ENCODE measurements around the gene APOO.

APOO gene

DNA sequence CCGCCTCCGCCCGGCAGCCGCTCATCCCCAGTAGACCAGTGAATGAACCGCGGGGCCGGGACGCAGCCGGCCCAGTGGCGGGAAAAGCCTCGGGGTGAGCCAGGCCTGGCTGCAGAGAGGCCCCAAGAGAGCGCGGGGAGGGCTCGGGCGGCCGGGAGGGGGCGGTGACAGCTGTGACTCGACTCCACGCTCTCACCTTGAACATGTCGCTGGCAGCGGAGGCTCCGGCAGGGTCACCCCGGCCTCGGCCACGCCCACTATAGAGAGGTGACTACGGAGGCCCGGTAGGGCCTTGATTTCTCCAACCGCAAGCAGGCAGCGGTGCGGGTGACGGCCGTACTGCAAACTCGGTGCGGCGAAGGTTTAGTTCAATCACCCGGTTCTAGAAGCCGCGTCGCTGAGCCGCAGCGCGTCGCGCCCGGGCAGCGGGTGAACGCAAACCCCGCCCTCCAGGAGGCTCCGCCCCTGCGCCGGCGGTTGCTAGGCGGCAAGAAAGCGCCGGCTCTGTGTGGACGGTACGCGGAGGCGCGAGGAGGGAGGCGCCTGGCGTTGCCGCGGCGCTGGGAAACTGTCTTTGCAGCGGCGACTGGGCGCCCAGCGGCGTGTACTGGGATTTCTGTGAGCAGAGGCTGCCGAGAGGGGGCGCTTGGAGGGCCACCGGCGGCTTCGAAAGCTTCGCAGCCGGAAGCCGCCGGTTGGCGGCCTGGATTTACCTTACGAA lies at the start of gene APOO, which contains the start of gene CXorf58:
Gene APOO (minus strand): TSS at position 441 of the 721 bp plus-strand sequence. CDS start 236 bp downstream, at position 205.
Gene CXorf58 (plus strand): TSS at position 509 of the 721 bp plus-strand sequence. CDS start 2,297 bp downstream, outside the sequence.
- peak; percentile 96 for ATAC-seq

DNA sequence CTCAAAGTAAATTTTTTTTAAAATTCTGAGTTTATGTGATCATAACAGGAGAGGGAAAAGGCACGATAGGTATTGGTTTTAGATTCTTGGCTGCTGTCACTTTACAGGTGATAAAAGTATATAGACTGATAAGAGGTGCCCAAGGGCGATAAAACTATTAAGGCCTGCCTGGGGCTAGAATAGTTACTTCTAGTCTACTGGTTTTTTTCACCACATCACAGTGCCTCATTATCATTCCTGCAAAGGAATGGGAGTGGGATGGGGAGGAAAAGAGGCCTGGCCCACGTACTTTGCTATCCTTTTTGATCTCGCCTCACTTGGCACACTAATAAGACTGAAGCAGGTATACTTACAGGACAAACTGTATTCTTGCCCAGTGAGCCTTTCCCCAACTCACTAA lies 46.7 kb upstream of the APOO start:
- no peak for ATAC-seq

DNA sequence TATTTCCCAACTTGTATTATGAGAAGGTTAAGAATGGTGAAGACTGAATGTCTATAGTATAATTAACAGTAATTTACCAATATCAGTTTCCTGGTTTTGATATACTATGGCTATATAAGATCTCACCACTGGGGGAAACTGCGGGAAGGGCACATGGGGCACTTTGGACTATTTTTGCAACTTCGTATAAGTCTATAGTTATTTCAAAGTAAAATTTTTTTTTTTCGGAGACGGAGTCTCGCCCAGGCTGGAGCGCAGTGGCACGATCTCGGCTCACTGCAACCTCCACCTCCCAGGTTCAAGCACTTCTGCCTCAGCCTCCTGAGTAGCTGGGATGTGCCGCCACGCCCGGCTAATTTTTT lies 46.2 kb upstream of the APOO start:
- no peak for ATAC-seq

DNA sequence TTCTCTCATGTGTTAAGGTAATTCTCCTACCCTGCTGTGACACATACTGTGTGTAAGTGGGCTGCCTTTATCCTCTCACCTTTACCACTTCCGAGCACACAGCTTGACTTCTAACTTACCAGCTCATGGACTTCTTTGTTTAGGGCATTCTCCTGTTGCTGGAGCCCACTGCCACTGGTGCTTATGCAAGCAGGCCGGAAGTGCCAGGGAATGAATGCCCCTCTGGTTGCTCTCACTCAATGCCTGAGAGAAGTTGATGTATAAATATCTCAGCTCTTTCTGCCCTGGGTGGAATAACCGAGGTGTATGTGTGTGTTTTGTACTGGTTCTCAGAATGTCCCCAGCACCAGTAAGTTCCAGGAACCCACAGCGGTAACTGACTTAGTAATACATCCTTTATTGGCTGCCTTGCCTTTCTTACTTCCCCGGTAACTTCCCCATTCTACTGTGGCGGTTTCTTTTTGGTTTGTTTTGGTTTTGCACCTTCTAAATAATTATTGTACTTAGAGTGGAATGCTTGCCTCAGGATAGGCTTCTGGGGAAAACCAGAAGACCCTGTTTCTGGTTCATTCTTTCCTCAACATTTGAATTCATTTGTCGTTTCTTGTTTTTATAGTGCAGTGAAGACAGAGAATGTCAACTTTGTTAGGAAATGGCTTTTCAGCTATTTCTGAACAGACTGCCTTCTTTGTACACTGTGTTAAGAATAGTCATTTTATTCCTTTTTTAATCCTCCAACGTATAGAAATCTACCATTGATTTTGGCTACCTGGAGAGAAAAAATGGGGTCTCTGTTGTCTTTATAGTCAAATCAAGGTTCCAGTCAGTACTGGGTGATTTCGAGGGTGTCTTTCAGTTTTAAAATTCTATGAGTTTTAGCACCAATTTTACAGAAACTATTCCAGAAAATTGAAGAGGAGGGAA lies 45.5 kb upstream of the APOO start:
- ATAC-seq: peak; percentile 95 to 97

DNA sequence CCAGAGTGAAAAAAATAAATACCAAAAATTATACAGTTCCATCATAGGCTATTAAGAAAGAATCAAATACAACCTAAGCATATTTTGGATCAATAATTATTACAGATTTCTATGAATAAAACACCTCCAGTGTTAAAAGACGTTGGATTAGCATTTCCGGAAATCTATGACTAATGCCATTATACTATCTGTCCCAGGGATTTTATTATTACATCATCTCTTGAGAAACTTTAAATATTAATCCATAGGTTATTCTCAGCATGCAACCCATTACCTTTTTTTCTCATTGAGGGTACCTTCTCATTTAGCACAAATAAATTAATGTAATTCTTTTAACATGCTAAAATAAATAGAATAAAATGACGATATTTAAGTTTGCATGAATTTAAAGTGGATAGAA lies 44.7 kb upstream of the APOO start:
- no peak for ATAC-seq

DNA sequence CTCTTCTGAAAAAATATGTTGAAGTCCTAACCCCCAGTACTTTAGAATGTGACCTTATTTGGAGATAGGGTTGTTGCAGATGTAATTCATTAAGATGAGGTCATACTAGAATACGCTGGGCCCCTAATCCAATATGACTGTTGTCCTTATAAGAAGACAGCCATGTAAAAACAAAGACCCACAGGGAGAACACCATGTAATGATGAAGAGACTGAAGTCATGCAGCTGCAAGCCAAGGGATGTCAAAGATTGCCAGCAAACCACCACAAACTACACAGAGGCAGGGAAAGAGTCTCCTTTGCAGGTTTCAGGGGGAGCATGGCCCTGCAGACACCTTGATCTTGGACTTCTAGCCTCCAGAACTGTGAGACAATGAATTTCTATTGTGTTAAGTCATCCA lies 37.5 kb upstream of the APOO start:
- ATAC-seq: no peak

DNA sequence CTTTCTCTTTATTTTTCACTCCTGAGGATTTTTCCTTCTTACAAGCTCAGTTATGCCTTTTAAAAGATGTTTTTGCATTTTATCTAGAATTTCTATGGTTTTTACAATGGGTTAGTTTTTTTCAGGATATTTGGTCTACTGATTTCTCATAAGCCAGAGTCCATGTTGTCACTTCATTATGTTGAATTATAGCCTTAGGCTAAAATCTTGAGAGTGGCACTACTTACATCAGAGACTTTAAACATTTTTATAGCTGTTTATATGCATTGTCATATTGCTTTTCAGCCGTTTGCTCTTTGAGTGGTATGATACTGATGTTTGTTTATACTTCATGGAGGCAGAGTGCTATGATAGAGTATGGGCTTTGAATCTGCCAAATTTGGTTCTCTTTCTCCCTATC lies 36.5 kb upstream of the APOO start:
- no peak for ATAC-seq

DNA sequence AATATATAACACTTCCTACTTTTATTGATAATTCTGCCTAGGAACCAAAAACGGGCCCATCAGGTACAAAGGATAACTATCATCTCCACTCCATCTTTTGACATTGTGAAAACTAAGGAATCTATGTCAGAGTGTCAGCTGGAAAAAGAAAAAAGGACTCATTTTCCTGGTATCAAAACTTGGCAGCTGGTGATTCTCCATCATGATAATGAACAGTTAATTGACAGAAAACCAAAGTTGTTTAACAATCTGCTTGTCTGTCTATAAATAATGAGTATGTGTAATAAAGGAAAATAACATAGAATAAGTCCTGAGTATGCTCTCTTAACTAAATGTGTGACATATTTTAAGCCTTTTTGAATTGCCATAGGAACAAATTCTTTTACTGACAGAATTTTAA lies 31.5 kb upstream of the APOO start:
- ATAC-seq: no peak

DNA sequence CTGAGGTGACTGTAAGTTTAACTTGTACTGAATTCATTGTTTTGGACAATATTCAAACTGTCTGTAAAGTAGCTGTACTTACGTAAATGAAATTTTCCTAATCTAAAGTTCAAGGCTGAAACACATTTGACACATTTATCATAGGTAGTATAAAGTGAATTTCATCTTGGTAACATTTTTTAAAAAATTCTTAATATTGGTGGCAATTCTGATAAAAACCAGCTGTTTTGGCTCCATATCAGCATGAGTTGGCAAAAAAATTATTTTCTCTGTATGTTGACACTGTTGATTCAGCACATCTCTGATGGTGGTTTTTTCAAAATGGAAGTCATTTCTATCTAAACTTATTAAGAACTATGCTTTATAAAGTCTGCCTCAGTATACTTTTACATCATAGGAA lies 31.0 kb upstream of the APOO start:
- ATAC-seq: no peak

DNA sequence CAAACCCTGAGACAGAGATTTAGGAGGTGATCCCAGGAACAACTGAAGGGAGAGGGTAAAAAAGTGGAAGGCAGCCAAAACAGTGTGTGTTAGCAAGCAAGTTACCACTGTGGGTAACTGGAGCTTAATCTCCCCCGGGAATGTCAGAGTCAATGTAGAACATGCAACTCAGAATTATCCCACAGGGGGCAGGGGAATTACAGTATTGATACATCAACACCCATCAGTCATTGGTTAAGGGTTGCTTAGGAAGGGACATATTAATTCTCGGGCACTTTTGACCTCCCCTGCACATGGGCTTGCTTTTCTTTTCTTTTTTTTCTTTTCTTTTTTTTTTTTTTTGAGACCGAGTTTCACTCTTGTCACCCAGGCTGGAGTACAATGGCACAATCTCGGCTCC lies 29.4 kb upstream of the APOO start:
- no peak for ATAC-seq

DNA sequence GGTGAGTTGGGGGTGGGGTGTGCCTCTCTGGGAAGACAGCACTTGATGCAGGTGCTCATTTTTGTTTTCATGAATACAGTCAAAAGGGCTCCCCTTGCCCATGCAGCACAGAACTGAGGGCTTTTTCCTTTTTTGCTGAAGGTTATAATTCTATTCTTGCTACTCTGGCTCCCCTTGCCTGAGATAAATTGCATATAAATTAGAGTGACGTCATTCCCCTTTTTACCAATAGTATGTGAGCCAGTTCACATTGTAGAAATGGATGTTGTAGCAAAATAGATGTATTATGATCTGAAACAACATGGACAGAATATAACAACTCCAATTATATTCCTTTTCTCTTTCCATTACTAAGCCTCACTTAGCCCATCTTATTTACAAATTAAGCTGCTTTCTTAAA lies 28.4 kb upstream of the APOO start:
- ATAC-seq: no peak

DNA sequence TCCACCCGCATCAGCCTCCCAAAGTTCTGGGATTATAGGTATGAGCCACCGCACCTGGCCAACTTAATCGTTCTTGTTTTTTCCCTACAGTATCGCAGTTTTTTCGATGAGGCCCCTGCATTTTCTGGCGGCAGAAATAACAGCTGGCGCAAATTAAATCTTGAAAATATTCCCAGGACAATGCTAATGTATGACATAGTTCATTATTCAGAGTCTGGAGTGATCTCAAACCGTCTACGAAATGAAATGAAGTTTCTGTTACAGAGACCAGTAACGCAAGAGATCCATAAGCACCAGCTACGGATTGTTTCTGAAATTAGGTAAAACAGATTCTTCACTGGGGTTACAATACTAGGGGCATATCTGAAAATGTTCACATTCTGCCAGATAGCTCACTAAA lies 27.4 kb upstream of the APOO start:
- ATAC-seq: no peak

DNA sequence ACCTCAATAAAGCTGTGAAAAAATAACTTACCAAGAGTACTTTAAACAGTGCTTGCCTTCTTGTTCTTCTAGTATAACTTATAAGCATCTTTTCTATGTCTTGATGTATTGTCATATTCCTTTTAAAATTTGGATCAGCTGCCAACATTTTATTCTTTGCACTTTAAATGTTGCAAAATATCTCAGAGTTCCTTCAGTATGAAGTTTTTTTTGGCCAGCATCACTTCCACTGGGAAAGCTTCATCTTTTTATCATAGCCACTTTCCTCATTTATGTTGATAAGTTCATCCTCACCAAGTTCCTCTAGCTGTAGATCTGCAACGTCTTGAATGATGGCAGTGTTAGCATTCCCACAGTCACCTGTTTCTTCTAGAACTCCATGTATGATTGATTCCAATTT lies 24.3 kb upstream of the APOO start:
- no peak for ATAC-seq

DNA sequence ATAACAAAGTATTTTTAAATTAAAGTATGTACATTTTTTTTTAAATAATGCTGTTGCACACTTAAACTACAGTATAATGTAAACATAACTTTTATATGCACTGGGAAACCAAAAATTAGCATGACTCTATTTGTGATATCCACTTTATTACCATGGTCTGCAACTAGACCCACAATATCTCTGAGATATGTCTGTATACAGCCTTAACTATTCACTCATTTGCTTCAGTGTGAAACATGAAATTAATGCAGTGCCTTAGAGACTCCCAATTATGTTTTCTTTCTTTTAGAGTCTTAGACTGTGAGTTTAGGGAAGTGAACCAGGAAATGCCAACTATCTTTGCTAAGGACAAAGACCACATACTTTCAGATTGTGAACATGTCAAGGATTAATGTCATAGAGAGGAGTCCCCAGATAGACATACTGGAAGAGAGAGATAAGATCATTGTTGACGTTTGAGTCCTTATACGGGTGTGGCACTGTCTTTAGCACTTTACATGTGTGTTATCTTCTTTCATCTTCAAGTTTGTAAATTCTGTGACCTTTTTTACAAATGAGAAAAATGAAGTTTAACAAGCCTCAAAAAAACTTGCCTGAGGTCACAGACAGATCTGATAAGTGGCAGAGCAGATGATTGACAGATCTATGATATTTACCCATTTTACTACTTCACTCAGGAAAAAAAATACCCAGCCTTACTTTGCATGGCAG lies 23.3 kb upstream of the APOO start:
- peak in 1 of 2 donors; percentile 48 for ATAC-seq

DNA sequence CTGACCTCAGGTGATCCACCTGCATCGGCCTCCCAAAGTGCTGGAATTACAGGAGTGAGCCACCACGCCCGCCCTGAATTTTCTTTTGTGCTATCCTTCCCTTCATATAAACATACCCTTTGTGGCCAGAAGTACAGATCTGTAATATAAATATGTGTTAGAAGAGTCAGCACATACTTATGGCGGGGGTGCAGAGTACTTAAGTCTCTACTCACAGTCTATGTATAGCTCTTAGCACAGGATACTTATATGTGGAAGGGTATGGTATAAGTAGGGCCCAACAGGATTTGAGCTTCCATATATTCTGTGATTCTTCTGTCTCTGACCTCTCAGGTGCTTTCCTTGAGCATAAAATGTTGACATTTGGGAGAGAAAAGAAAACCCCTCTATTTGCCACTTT lies 18.3 kb upstream of the APOO start:
- ATAC-seq: no peak

DNA sequence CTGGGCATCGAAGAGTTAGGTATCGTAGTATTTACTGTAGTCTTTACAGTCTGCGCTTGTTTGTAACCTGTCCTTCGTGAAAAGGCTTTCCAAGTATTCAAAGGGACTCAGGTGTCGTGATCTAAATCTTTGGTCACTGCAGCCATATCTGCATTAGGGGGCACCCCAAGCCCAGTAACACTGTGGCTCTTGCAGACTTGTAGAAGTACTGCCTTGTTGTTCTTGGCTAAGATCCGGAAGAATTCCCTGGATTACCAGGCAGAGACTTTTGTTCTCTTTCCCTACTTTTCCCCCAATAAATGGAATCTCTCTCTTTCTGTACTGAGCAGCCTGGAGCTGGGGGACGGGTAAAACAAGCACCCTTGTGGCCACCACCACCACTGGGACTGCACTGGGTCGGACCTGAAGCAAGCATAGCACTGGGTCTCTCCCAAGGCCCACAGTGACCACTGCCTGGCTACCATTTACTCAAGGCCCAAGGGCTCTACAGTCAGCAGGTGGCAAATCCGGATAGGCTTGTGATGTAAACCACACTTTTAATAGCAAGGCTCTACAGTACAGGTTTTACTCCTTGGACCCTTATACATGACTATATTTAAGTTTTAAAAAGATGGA lies 12.1 kb upstream of the APOO start:
- ATAC-seq: no peak

DNA sequence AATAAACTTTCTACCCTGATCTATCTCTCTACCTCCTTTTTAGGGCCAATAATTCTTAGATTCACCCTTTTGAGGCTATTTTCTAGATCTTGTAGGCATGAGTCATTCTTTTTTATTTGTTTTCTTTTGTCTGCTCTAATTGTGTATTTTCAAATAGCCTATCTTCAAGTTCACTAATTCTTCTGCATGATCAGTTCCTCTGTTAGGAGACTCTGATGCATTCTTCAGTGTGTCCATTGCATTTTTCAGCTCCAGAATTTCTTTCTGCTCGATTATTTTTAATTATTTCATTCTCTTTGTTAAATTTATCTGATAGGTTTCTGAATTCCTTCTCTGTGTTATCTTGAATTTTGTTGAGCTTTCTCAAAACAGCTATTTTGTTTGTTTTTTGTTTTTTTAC lies 11.4 kb upstream of the APOO start:
- no peak for ATAC-seq

DNA sequence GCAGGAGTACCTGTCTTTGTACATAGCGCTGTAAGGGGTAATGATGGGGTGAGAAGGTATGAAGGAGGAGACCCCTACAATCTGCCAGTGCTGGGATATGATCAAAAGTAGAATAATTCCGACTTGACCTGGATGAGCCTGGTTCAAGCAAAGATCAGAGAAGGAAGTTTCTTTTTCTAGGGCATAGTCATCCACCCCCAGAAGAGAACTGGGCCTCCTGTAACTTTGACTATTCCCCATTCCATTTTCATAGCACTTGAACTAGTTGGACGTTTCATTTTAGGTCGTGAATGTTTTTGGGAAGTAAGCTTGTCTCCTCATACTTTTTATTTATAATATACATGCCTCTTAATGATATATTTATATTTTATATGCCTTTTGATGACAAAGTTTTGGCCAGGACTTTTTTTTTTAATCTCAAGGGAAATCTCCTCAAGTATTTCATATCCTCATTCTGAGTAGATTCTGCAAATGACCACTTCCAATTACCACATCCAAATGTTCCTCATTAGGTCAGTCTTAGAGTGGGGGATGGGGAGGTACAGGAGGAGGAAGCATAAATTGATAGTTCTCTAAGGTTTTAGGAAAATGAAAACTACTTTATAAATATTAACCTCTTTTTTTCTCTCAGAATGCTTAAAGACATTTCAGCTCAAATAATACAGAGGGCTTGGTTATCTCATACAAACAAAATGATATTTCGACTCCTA lies 3.5 kb upstream of the APOO start:
- ATAC-seq: no peak

DNA sequence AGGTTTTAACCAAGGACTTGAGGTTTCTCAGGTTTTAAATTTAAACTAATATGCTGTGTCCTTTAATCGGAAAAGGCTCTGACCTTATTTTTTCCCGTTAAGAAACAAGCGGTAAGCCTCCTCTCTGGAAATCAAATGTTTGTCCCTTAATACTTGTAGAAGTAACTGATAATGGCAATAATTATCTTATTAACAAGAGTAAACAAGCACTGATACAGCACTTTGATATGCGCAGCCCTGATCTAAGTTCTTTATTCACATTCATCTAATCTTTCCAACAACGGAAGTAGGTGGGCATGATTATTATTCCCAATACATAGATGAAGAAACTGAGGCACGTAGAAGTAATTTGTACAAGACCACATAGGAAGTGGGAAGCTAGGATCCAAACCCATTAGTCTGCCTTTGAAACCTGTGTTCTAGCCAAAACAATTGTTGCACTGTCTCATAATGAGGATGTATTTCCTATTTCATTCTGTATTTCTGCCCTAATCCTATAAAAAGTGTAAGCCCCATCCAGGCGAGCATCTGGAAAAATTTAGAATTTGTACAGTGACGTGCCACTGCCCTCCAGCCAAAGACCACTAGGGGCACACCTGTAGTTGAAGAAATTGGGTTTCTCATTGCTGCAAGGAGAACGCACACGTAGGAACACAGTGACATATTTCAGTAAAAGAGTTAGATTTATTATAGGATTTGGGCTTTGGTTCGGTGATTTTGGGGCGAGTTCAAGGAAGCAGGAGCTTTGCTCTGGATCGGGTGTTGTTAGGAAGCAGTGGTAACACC lies 674 bp upstream of the APOO start:
- no peak for ATAC-seq

DNA sequence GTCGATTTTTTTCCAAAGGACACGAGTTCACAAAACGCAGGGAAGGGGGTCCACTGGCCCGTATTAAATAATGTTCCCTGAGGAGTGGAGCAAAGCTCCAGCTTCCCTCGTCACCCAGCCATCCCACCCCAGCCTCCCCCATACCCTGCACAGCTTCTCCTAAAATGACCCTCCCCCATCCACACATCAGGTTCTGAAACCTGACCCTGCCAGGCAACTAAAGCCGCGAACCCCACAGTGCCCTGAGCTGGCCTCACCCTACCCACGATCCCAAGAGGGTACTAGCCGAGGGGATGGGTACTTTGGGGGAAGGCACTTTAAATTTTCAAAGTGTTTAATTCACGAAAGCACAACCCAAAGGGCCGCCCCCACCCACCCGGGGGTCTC lies 634 bp downstream of the APOO start:
- ATAC-seq: no peak

DNA sequence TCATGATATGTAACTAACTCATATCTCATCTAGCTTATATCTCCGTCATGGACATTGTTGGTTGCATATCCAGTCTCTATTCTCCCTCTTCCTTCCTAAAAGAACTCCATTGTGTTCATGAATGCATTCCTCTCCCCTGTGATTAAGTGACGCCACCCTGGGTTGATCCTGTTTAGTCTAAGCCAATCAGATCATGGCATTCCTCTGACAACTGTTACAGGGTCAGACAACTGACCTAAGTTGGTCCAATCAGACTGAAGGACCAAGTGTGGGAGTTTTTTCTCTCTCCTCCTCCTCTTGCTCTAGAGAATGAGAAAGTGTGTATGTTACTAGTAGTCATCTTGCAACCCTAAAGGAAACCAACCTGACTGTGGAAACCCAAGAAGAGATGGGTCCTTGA lies 3.6 kb downstream of the APOO start:
- no peak for ATAC-seq

DNA sequence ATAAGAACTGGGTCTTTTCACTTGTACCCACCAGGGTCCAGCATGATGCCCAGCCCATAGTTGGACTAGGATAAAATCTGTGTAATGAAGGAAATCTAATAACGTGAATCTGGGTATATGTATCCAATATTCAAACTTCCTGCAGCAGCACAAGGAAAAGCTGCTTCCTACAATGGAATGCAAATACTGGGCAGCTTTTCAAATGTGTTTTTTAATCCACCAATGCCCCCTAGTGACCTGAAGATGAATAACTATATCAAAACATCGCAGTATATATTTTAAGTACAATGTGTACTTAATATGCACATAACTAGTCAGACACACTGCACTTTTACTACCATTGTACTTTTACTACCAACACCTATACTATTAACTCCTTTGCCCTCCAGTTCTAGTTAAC lies 5.3 kb downstream of the APOO start:
- ATAC-seq: no peak

Measured in activated CD4-positive, CD25-positive, alpha-beta regulatory T cell treated with anti-CD3 and anti-CD28 coated beads, Interleukin-2, amount 50 U/mL, for 24 hours (primary cell).